IPS-15b (cell line): ENCODE results near the gene PRSS22.

Experiments
- H3K27me3 ChIP-seq: one replicate; pipeline ENCODE4 v1.6.1; 2013; ENCODE audit warnings: low read length; ENCODE audit not compliant: control insufficient read depth, insufficient read depth
- H3K36me3 ChIP-seq: one replicate; pipeline ENCODE4 v1.6.1; 2013; ENCODE audit warnings: low read length; ENCODE audit not compliant: control insufficient read depth, insufficient read depth
- H3K4me1 ChIP-seq: one replicate; pipeline ENCODE4 v1.6.1; 2013; ENCODE audit warnings: mild to moderate bottlenecking, low read length; ENCODE audit not compliant: control insufficient read depth, insufficient read depth
- H3K4me3 ChIP-seq: one replicate; pipeline ENCODE4 v1.5.1; 2013; ENCODE audit warnings: low read depth, low read length
- H3K9ac ChIP-seq: one replicate; pipeline ENCODE4 v1.6.1; 2013; ENCODE audit warnings: low read depth, mild to moderate bottlenecking, low read length
- H3K9me3 ChIP-seq: one replicate; pipeline ENCODE4 v1.6.1; 2013; ENCODE audit warnings: mild to moderate bottlenecking, low read length; ENCODE audit not compliant: control insufficient read depth, insufficient read depth

The PRSS22 gene

GRCh38 chr16:2813771-2814221, 44.2 kb downstream of the PRSS22 start:
- no peaks in the 10 kb centered on the region for H3K36me3 ChIP-seq
- no peaks in the 10 kb centered on the region for H3K27me3 ChIP-seq
- no peaks in the 10 kb centered on the region for H3K4me1 ChIP-seq
- no peak overlapping the region for H3K9ac ChIP-seq
- no peak overlapping the region for H3K4me3 ChIP-seq
- H3K9me3 ChIP-seq, result no peaks in the 10 kb centered on the region

- Histone ChIP-seq H3K9me3 (no peaks in the 10 kb centered on the region), H3K4me3 (no peak overlapping the region), H3K4me1 (no peaks in the 10 kb centered on the region), H3K36me3 (no peaks in the 10 kb centered on the region), H3K27me3 (no peaks in the 10 kb centered on the region), H3K9ac (no peak overlapping the region)
Measured at GRCh38 chr16:2811703-2812471, 46.1 kb downstream of the PRSS22 start.

GRCh38 chr16:2810651-2811050, 47.3 kb downstream of the PRSS22 start:
- Histone ChIP-seq H3K36me3 (no peaks in the 10 kb centered on the region), H3K4me1 (no peaks in the 10 kb centered on the region), H3K9me3 (no peaks in the 10 kb centered on the region), H3K27me3 (peaks cover 2% of the 10 kb centered on the region), H3K9ac (no peak overlapping the region), H3K4me3 (no peak overlapping the region)

GRCh38 chr16:2809149-2809760, 48.7 kb downstream of the PRSS22 start:
- H3K4me1 ChIP-seq, result no peaks in the 10 kb centered on the region
- H3K27me3 ChIP-seq, result peaks cover 3% of the 10 kb centered on the region
- H3K36me3 ChIP-seq, result no peaks in the 10 kb centered on the region
- no peak overlapping the region for H3K9ac ChIP-seq
- H3K9me3 ChIP-seq, result no peaks in the 10 kb centered on the region
- H3K4me3 ChIP-seq, result no peak overlapping the region

GRCh38 chr16:2808181-2808580, 49.8 kb downstream of the PRSS22 start:
- Histone ChIP-seq H3K27me3 (peaks cover 5% of the 10 kb centered on the region), H3K4me1 (no peaks in the 10 kb centered on the region), H3K36me3 (no peaks in the 10 kb centered on the region), H3K9ac (no peak overlapping the region), H3K9me3 (no peaks in the 10 kb centered on the region), H3K4me3 (no peak overlapping the region)

GRCh38 chr16:2806286-2806685, 51.7 kb downstream of the PRSS22 start:
- Histone ChIP-seq H3K4me3 (no peak overlapping the region), H3K27me3 (peaks cover 5% of the 10 kb centered on the region), H3K9ac (no peak overlapping the region), H3K36me3 (no peaks in the 10 kb centered on the region), H3K9me3 (no peaks in the 10 kb centered on the region), H3K4me1 (no peaks in the 10 kb centered on the region)

- H3K9me3 ChIP-seq, result no peaks in the 10 kb centered on the region
- H3K4me3 ChIP-seq, result no peak overlapping the region
- no peaks in the 10 kb centered on the region for H3K36me3 ChIP-seq
- H3K4me1 ChIP-seq, result no peaks in the 10 kb centered on the region
- H3K9ac ChIP-seq, result no peak overlapping the region
- H3K27me3 ChIP-seq, result peaks cover 5% of the 10 kb centered on the region
Measured at GRCh38 chr16:2804728-2805127, 53.2 kb downstream of the PRSS22 start.

GRCh38 chr16:2803545-2804195, 54.3 kb downstream of the PRSS22 start:
- Histone ChIP-seq H3K9me3 (no peaks in the 10 kb centered on the region), H3K4me1 (no peaks in the 10 kb centered on the region), H3K36me3 (no peaks in the 10 kb centered on the region), H3K9ac (no peak overlapping the region), H3K4me3 (no peak overlapping the region), H3K27me3 (peaks cover 5% of the 10 kb centered on the region)
